Upper lobe of right lung (tissue), 1 donor: ENCODE measurements around the gene HLA-G. TPM values are rescaled to one million over a fixed set of nuclear protein-coding genes. Genes with fewer than 3 reads are reported as not detected.
A peak's percentile ranks its signal among the peaks of the same experiment; 100 is the strongest.

Experiments used
- ATAC-seq: fragments of 200-7000 bp; cut with Tn5 transposase; one replicate; pipeline ENCODE4 v1.9.1; 2020; ENCODE audit warnings: mild to moderate bottlenecking, moderate library complexity
- DNase-seq: peaks from one replicate; pipeline ENCODE4 v3.0.0-alpha.2; 2020
- H3K27ac ChIP-seq: fragments of 200-600 bp; one replicate; pipeline ENCODE4 v1.8.0; 2022
- H3K27me3 ChIP-seq: fragments of 200-600 bp; one replicate; pipeline ENCODE4 v1.8.0; 2022; ENCODE audit warnings: mild to moderate bottlenecking
- H3K36me3 ChIP-seq: fragments of 200-600 bp; one replicate; pipeline ENCODE4 v1.8.0; 2022
- H3K4me1 ChIP-seq: fragments of 200-600 bp; one replicate; pipeline ENCODE4 v1.8.0; 2022
- H3K4me3 ChIP-seq: fragments of 200-600 bp; one replicate; pipeline ENCODE4 v1.8.0; 2022; ENCODE audit warnings: mild to moderate bottlenecking
- H3K9me3 ChIP-seq: fragments of 200-600 bp; one replicate; pipeline ENCODE4 v1.8.0; 2022
- intact Hi-C: fragments of 100-400 bp; cut with DNase I; formaldehyde crosslinking; loops from one replicate; pipeline ENCODE4 v1.11.0; 2022
- total RNA-seq: library from RNA; stranded (reverse); fragmentation: NEBNext Ultra II Directional; extraction: Animal tissue kit (Norgen Biotek cat#: 25700); gene quantifications from one replicate; pipeline ENCODE4 v1.2.1, GENCODE V29; 2021
- TF ChIP-seq, protein P1 (sequence below): fragments of 200-600 bp; IDR thresholded peaks from one replicate; pipeline ENCODE4 v1.8.0; 2022; ENCODE audit warnings: antibody characterized with exemption
- donor health status: DM: no; HTN: yes; CAD: no; lungs with severe emphysema.

The HLA-G gene
- total RNA-seq, 1 donor from 2014 or later = 1.6 TPM

DNA sequence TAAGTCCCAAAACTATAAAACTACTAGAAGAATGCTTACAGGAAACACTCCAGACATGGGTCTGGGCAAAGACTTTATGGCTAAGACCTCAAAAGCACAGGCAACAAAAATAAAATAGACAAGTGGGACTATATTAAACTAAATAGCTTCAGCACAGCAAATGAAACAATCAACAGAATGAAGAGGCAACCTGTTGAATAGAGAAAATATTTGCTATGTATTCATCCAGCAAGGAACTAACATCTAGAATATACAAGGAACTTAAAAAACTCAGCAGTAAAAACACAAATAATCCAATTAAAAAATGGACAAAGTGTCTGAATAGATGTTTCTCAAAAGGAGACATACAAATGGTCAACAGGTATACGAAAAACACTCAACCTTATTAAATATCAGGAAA, 30.4 kb downstream of the HLA-G start:
- Histone ChIP-seq H3K27ac (no peak overlapping the region), H3K9me3 (no peaks in the 10 kb centered on the region), H3K4me1 (no peaks in the 10 kb centered on the region), H3K36me3 (no peaks in the 10 kb centered on the region), H3K27me3 (peaks cover 11% of the 10 kb centered on the region), H3K4me3 (no peak overlapping the region)
- no peak for DNase-seq
- intact Hi-C loops = no loop called here
- no peak for ATAC-seq
- TF ChIP-seq, protein P1, sequence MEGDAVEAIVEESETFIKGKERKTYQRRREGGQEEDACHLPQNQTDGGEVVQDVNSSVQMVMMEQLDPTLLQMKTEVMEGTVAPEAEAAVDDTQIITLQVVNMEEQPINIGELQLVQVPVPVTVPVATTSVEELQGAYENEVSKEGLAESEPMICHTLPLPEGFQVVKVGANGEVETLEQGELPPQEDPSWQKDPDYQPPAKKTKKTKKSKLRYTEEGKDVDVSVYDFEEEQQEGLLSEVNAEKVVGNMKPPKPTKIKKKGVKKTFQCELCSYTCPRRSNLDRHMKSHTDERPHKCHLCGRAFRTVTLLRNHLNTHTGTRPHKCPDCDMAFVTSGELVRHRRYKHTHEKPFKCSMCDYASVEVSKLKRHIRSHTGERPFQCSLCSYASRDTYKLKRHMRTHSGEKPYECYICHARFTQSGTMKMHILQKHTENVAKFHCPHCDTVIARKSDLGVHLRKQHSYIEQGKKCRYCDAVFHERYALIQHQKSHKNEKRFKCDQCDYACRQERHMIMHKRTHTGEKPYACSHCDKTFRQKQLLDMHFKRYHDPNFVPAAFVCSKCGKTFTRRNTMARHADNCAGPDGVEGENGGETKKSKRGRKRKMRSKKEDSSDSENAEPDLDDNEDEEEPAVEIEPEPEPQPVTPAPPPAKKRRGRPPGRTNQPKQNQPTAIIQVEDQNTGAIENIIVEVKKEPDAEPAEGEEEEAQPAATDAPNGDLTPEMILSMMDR = no peak

DNA sequence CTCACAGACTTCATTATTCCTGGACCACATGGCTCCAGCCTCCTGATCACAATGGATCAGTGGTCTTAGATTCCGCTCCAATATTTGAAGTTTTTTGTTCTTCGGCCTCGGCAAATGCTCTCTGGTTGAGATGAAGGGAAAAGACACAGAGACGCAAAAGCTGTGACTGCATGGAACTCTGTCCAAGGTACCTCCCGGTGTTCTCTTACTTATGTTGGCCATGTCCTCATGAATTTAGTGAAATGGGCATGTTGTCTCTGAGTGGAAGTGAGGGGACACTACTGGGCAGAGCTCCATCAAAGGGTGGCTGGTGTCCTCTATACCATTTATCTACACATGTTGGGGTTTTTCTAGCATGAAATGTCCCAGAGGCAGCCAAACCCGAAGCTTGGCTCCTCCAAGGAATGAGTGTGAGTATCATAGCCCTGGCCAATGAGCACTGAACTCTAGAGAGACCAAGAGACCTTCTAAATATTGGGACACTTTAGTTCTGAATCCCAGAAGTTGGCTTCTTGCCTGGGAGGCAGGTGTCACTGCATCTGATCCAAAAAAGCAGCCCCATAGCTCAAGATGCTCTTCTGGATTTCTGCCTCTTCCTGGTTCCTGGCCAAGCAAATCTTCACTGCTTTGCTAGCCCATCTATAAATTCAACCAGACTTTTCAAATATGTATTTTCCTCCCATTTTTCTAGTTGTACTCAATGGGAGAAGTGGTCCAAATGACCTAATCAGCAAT, 34.1 kb downstream of the HLA-G start:
- intact Hi-C loops = no loop called here
- TF ChIP-seq, protein P1 = no peak
- no peak overlapping the region for H3K27ac ChIP-seq
- ATAC-seq (no peak), DNase-seq (no peak)
- no peaks in the 10 kb centered on the region for H3K4me1 ChIP-seq
- H3K36me3 ChIP-seq = no peaks in the 10 kb centered on the region
- no peak overlapping the region for H3K4me3 ChIP-seq
- peaks cover 11% of the 10 kb centered on the region for H3K27me3 ChIP-seq
- no peaks in the 10 kb centered on the region for H3K9me3 ChIP-seq

DNA sequence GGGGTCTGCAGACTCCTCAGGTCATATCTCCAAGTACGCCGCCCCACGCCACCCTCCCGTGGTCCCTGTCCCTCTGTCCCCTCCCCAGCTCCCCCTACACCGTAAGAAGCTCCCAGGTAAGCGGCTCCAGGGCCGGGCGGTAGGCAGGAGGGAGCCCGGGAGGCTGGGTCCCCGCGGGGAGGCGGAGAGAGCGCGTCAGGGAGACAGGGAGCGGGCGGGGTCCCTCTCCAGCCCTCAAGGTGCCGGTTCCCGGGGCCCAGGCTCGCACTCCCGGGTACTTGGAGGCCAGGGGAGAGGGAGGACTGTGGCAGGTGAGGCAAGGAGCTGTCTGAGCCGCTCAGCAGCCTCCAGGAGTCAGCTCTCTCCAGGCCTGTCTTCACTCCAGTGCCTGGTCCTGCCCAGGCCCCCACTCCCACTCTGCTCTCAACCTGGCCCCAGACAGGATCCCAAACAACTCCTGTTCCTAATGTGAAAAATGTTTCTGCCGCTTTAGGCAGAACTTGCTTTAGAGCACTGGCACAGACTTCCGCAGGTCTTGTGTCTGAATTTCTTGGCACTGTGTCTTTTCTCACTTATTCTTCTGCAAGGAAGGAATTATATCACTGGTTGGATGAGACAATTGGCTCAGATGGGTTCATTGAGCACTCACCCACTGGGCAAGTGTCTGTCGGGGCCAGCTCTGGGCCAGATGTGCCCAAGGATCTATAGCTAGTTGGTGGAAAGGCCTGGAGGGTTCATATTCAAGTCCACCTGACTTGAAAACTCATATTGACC, 36.6 kb downstream of the HLA-G start:
- Histone ChIP-seq H3K27ac (no peak overlapping the region), H3K27me3 (peaks cover 11% of the 10 kb centered on the region), H3K4me3 (no peak overlapping the region), H3K9me3 (no peaks in the 10 kb centered on the region), H3K4me1 (no peaks in the 10 kb centered on the region), H3K36me3 (no peaks in the 10 kb centered on the region)
- TF ChIP-seq, protein P1 = no peak
- DNase-seq (no peak), ATAC-seq (peak; percentile 38)
- intact Hi-C loops = no loop called here

DNA sequence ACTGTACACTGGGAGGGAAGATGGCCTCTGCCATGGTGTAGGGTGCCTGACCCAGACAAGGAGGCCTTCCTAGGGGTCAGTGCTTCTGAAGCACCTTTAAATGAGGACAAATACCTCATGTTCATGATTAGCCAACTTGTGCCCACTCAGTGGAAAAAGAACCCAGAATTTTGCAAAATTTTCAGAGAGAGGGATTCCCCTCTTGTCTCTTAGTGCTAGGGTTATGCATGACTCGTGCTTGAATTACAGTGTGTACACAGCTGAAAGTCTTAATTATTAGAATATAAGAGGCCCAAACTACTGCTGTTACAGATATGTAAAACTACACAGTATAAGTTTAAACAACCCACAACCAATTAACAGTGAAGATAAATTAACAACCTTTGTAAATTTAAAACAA, 38.0 kb downstream of the HLA-G start:
- intact Hi-C loops = no loop called here
- H3K27me3 ChIP-seq = peaks cover 11% of the 10 kb centered on the region

DNA sequence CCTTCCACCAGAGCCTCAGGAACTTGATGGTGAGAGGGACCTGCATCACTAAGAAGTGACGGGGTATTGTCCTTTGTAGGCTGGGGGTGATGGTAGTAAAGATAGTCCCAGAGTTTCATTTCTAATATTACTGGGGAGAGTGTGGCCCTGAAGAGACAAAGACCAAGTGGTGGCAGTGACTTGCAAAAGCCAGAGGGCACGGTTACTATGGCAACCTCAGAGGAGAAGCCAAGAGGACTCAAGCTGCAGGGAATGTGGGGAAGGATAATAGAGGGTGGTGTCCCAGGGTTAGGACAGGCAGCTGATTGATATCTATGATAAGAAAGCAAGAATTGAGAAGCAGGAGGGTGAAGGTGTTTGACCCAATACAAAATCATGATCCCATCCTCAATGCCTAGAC, 42.5 kb downstream of the HLA-G start:
- no peak for DNase-seq
- Histone ChIP-seq H3K27ac (no peak overlapping the region), H3K36me3 (no peaks in the 10 kb centered on the region), H3K4me1 (no peaks in the 10 kb centered on the region), H3K9me3 (no peaks in the 10 kb centered on the region), H3K27me3 (no peaks in the 10 kb centered on the region), H3K4me3 (no peak overlapping the region)
- intact Hi-C loops = no loop called here
- TF ChIP-seq, protein P1 = no peak
- ATAC-seq = no peak

More for the DNA sequence above, 38.0 kb downstream of the HLA-G start:
- Histone ChIP-seq H3K9me3 (no peaks in the 10 kb centered on the region), H3K4me3 (no peak overlapping the region), H3K27ac (no peak overlapping the region), H3K4me1 (no peaks in the 10 kb centered on the region), H3K36me3 (no peaks in the 10 kb centered on the region)
- no peak for ATAC-seq
- TF ChIP-seq, protein P1 = no peak
- DNase-seq = no peak
